ENCODE data around the gene MVK.

Gene MVK

DNA sequence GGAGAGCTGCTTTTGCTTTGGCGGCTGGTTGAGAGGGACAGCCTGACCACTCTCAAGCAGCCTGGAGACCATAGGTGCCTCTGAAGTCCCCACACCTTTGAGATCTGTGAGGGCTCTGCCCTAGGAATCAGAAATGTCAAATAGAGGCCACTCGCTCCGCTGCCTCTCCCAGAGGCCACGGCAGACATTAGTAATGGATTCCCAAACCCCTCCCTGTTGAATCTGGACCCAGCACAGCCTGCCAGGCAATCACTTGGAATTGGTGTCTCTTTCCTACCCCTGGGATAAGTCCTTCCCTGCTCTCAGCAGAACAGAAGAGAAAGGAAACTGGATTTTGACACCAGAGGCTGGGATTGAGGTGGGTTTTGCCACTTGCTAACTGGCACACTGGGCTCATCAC is 25.3 kb upstream of the MVK start:
- no peak overlapping the region for H3K9ac ChIP-seq (ENCODE audit: low read depth, low read length, poor library complexity, severe bottlenecking)
- no peaks in the 10 kb centered on the region for H3K9me2 ChIP-seq (replicated peaks; ENCODE audit: low read depth, low read length)

GRCh38 chr12:109549613-109550270 is 23.9 kb upstream of the MVK start:
- H3K36me3 ChIP-seq (ENCODE audit: insufficient read depth, low read length): no peaks in the 10 kb centered on the region
- H3K9ac ChIP-seq (ENCODE audit: low read depth, low read length, poor library complexity, severe bottlenecking): no peak overlapping the region
- H2AFZ ChIP-seq (ENCODE audit: low read length): no peak overlapping the region
- H3F3A ChIP-seq (ENCODE audit: low read depth): no peaks in the 10 kb centered on the region
- no peaks in the 10 kb centered on the region for H3K9me3 ChIP-seq (ENCODE audit: insufficient read depth, low read depth, low read length)
- no peak overlapping the region for H3K4me3 ChIP-seq (ENCODE audit: low read length, poor library complexity, severe bottlenecking)
- H3K27me3 ChIP-seq (ENCODE audit: insufficient read depth, low read length, poor library complexity, severe bottlenecking): no peaks in the 10 kb centered on the region
- no peaks in the 10 kb centered on the region for H3K9me2 ChIP-seq (replicated peaks; ENCODE audit: low read depth, low read length)
- H3K79me2 ChIP-seq (ENCODE audit: insufficient read depth, low read length): no peaks in the 10 kb centered on the region
- TF ChIP-seq, protein P1, sequence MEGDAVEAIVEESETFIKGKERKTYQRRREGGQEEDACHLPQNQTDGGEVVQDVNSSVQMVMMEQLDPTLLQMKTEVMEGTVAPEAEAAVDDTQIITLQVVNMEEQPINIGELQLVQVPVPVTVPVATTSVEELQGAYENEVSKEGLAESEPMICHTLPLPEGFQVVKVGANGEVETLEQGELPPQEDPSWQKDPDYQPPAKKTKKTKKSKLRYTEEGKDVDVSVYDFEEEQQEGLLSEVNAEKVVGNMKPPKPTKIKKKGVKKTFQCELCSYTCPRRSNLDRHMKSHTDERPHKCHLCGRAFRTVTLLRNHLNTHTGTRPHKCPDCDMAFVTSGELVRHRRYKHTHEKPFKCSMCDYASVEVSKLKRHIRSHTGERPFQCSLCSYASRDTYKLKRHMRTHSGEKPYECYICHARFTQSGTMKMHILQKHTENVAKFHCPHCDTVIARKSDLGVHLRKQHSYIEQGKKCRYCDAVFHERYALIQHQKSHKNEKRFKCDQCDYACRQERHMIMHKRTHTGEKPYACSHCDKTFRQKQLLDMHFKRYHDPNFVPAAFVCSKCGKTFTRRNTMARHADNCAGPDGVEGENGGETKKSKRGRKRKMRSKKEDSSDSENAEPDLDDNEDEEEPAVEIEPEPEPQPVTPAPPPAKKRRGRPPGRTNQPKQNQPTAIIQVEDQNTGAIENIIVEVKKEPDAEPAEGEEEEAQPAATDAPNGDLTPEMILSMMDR (conservative IDR thresholded peaks at IDR 0.05; ENCODE audit: low read length): no peak
- no peak for TF ChIP-seq EZH2phosphoT487 (IDR thresholded peaks at IDR 0.05; ENCODE audit: borderline replicate concordance)
- peaks cover 11% of the 10 kb centered on the region for H3K4me1 ChIP-seq (ENCODE audit: insufficient read depth, low read length, poor library complexity, severe bottlenecking)
- no peaks in the 10 kb centered on the region for H4K20me1 ChIP-seq (ENCODE audit: insufficient read depth, low read length, poor library complexity, severe bottlenecking)
- H3K4me2 ChIP-seq (ENCODE audit: low read depth, low read length, poor library complexity, severe bottlenecking): no peak overlapping the region

More for the DNA sequence above, 25.3 kb upstream of the MVK start:
- Histone ChIP-seq H4K20me1 (ENCODE audit: insufficient read depth, low read length, poor library complexity, severe bottlenecking) (no peaks in the 10 kb centered on the region), H3K9me3 (ENCODE audit: insufficient read depth, low read depth, low read length) (no peaks in the 10 kb centered on the region), H2AFZ (ENCODE audit: low read length) (no peak overlapping the region), H3K36me3 (ENCODE audit: insufficient read depth, low read length) (no peaks in the 10 kb centered on the region), H3K4me3 (ENCODE audit: low read length, poor library complexity, severe bottlenecking) (no peak overlapping the region), H3K79me2 (ENCODE audit: insufficient read depth, low read length) (no peaks in the 10 kb centered on the region), H3K4me2 (ENCODE audit: low read depth, low read length, poor library complexity, severe bottlenecking) (no peak overlapping the region), H3K27me3 (ENCODE audit: insufficient read depth, low read length, poor library complexity, severe bottlenecking) (no peaks in the 10 kb centered on the region), H3K4me1 (ENCODE audit: insufficient read depth, low read length, poor library complexity, severe bottlenecking) (peaks cover 15% of the 10 kb centered on the region), H3F3A (ENCODE audit: low read depth) (no peaks in the 10 kb centered on the region)
- TF ChIP-seq, protein P1 (conservative IDR thresholded peaks at IDR 0.05; ENCODE audit: low read length): no peak
- TF ChIP-seq EZH2phosphoT487 (IDR thresholded peaks at IDR 0.05; ENCODE audit: borderline replicate concordance): no peak

DNA sequence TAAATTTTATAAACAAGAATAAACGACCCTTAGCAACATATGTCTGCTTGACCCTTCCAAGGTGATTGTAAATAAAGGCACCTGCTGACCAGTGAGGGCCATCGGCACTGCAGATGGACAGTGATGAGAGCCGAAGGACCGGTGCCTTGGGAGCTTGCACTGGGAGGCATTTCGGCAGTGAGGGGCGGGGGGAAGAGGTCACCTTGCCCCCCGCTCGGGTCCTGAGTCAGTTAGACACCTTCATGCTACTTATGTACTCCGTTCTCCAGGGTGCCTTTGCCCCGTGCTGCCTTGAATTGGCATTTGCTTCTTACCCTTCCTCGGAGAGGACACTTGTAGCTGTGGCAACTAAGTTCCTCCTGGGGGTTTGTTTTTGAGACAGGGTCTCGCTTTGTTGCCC is 23.3 kb upstream of the MVK start:
- Histone ChIP-seq H2AFZ (ENCODE audit: low read length) (no peak overlapping the region), H3K4me3 (ENCODE audit: low read length, poor library complexity, severe bottlenecking) (no peak overlapping the region), H3K79me2 (ENCODE audit: insufficient read depth, low read length) (no peaks in the 10 kb centered on the region), H3K4me2 (ENCODE audit: low read depth, low read length, poor library complexity, severe bottlenecking) (no peak overlapping the region), H3K9me2 (replicated peaks; ENCODE audit: low read depth, low read length) (no peaks in the 10 kb centered on the region), H3K9me3 (ENCODE audit: insufficient read depth, low read depth, low read length) (no peaks in the 10 kb centered on the region), H3K27me3 (ENCODE audit: insufficient read depth, low read length, poor library complexity, severe bottlenecking) (no peaks in the 10 kb centered on the region), H3K36me3 (ENCODE audit: insufficient read depth, low read length) (no peaks in the 10 kb centered on the region), H4K20me1 (ENCODE audit: insufficient read depth, low read length, poor library complexity, severe bottlenecking) (no peaks in the 10 kb centered on the region), H3F3A (ENCODE audit: low read depth) (no peaks in the 10 kb centered on the region), H3K9ac (ENCODE audit: low read depth, low read length, poor library complexity, severe bottlenecking) (no peak overlapping the region), H3K4me1 (ENCODE audit: insufficient read depth, low read length, poor library complexity, severe bottlenecking) (peaks cover 6% of the 10 kb centered on the region)
- no peak for TF ChIP-seq EZH2phosphoT487 (IDR thresholded peaks at IDR 0.05; ENCODE audit: borderline replicate concordance)
- TF ChIP-seq, protein P1 (conservative IDR thresholded peaks at IDR 0.05; ENCODE audit: low read length): no peak
